GM23338 (cell line): ENCODE results near the gene INO80. TPM values are rescaled to one million over a fixed set of nuclear protein-coding genes. Genes with fewer than 3 reads are reported as not detected.

Experiments
- ATAC-seq: fragments of 200-7000 bp; cut with Tn5 transposase; 3 replicates; pipeline ENCODE4 v1.9.1; 2020
- DNase-seq: peaks from one replicate; pipeline ENCODE4 v3.0.0-alpha.2; 2015; ENCODE audit warnings: low spot score
- H2AFZ ChIP-seq: fragments of 200-600 bp; sonication (generic); 2 replicates; pipeline ENCODE4 v1.8.0; 2016; ENCODE audit warnings: antibody characterized with exemption, mild to moderate bottlenecking, moderate library complexity
- H3F3A ChIP-seq: fragments of 200-600 bp; sonication (generic); replicated peaks from 2 replicates; pipeline ENCODE4 v1.8.0; 2017; ENCODE audit warnings: antibody characterized with exemption, mixed run types, low read depth
- H3K27ac ChIP-seq: fragments of 200-600 bp; sonication (generic); 2 replicates; pipeline ENCODE4 v1.6.1; 2016; ENCODE audit warnings: low read depth
- H3K27me3 ChIP-seq: fragments of 200-600 bp; sonication (generic); 2 replicates; pipeline ENCODE4 v1.8.0; 2016; ENCODE audit warnings: mild to moderate bottlenecking, mixed run types, moderate library complexity; ENCODE audit not compliant: insufficient read depth
- H3K36me3 ChIP-seq: fragments of 200-600 bp; sonication (generic); 2 replicates; pipeline ENCODE4 v1.8.0; 2016; ENCODE audit warnings: mild to moderate bottlenecking; ENCODE audit not compliant: insufficient read depth
- H3K4me1 ChIP-seq: fragments of 200-600 bp; sonication (generic); 2 replicates; pipeline ENCODE4 v1.8.0; 2016; ENCODE audit warnings: mild to moderate bottlenecking, moderate library complexity; ENCODE audit not compliant: insufficient read depth
- H3K4me2 ChIP-seq: fragments of 200-600 bp; sonication (generic); 2 replicates; pipeline ENCODE4 v1.7.1; 2017; ENCODE audit warnings: mixed run types
- H3K4me3 ChIP-seq: fragments of 200-600 bp; sonication (generic); 2 replicates; pipeline ENCODE4 v1.6.1; 2016; ENCODE audit warnings: mixed run types
- H3K79me2 ChIP-seq: fragments of 200-600 bp; sonication (generic); replicated peaks from 2 replicates; pipeline ENCODE4 v1.8.0; 2017; ENCODE audit warnings: mild to moderate bottlenecking; ENCODE audit not compliant: insufficient read depth
- H3K9me2 ChIP-seq: fragments of 200-600 bp; sonication (generic); 2 replicates; pipeline ENCODE4 v1.8.0; 2017; ENCODE audit not compliant: insufficient read depth
- H4K20me1 ChIP-seq: fragments of 200-600 bp; sonication (generic); replicated peaks from 2 replicates; pipeline ENCODE4 v1.8.0; 2017; ENCODE audit warnings: mild to moderate bottlenecking; ENCODE audit not compliant: insufficient read depth
- H3K27ac Mint-ChIP-seq: 2 replicates; pipeline ENCODE4 v1.8.0; 2020; ENCODE audit warnings: inconsistent platforms, mild to moderate bottlenecking, moderate library complexity, mixed read lengths
- H3K27me3 Mint-ChIP-seq: 3 replicates; pipeline ENCODE4 v1.8.0; 2022; ENCODE audit warnings: low read depth, mild to moderate bottlenecking, moderate library complexity, mixed read lengths, inconsistent platforms; ENCODE audit not compliant: insufficient read depth, poor library complexity
- H3K36me3 Mint-ChIP-seq: 3 replicates; pipeline ENCODE4 v1.8.0; 2021; ENCODE audit warnings: low read depth, mild to moderate bottlenecking, inconsistent platforms, moderate library complexity, mixed read lengths
- H3K4me1 Mint-ChIP-seq: 3 replicates; pipeline ENCODE4 v1.8.0; 2020; ENCODE audit warnings: mild to moderate bottlenecking, inconsistent platforms, mixed read lengths
- H3K4me3 Mint-ChIP-seq: 3 replicates; pipeline ENCODE4 v1.8.0; 2021; ENCODE audit warnings: moderate library complexity, mild to moderate bottlenecking, inconsistent platforms, mixed read lengths
- H3K9me3 Mint-ChIP-seq: 3 replicates; pipeline ENCODE4 v1.8.0; 2020; ENCODE audit warnings: moderate library complexity, mild to moderate bottlenecking, inconsistent platforms, mixed read lengths
- CREB1 ChIP-seq: fragments of 250-450 bp; sonication (Bioruptor Pico); IDR thresholded peaks from 2 replicates; pipeline ENCODE4 v1.5.0; 2020; ENCODE audit warnings: low read depth, mild to moderate bottlenecking, moderate library complexity
- CTCF ChIP-seq, 2 experiments: fragments of 200-600 bp in 1 of 2; sonication (generic) in 1 of 2; conservative IDR thresholded peaks; 2 replicates each; pipeline versions ENCODE4 v1.5.1 to v1.6.1; 2016 to 2017; ENCODE audit warnings: antibody characterized with exemption in 2 of 2, low read depth in 2 of 2, mild to moderate bottlenecking in 2 of 2, moderate library complexity in 1 of 2
- EZH2 ChIP-seq: fragments of 200-600 bp; sonication (generic); IDR thresholded peaks from one replicate; pipeline ENCODE4 v1.8.0; 2017; ENCODE audit warnings: antibody characterized with exemption, mild to moderate bottlenecking, low read depth; ENCODE audit not compliant: unreplicated experiment
- EZH2phosphoT487 ChIP-seq: fragments of 200-600 bp; sonication (generic); IDR thresholded peaks from one replicate; pipeline ENCODE4 v1.8.1; 2018; ENCODE audit warnings: antibody characterized with exemption; ENCODE audit not compliant: unreplicated experiment
- JUNB ChIP-seq: IDR thresholded peaks from one replicate; pipeline ENCODE4 v1.6.1; 2016; ENCODE audit warnings: antibody characterized with exemption; ENCODE audit not compliant: unreplicated experiment
- NANOG ChIP-seq: IDR thresholded peaks from 2 replicates; pipeline ENCODE4 v1.6.1; 2016; ENCODE audit warnings: antibody characterized with exemption, borderline replicate concordance
- POLR2AphosphoS5 ChIP-seq: IDR thresholded peaks from 2 replicates; pipeline ENCODE4 v1.6.1; 2016; ENCODE audit warnings: antibody characterized with exemption, low read depth
- REST ChIP-seq: IDR thresholded peaks from one replicate; pipeline ENCODE4 v1.6.1; 2018; ENCODE audit warnings: antibody characterized with exemption; ENCODE audit not compliant: unreplicated experiment
- STAT1 ChIP-seq: IDR thresholded peaks from one replicate; pipeline ENCODE4 v1.6.1; 2016; ENCODE audit warnings: antibody characterized with exemption; ENCODE audit not compliant: unreplicated experiment
- ZNF114 ChIP-seq: fragments of 250-450 bp; sonication (Bioruptor Pico); IDR thresholded peaks from 2 replicates; pipeline ENCODE4 v1.5.0; 2020; ENCODE audit warnings: mild to moderate bottlenecking, moderate library complexity
- ZNF331 ChIP-seq: fragments of 250-450 bp; sonication (Bioruptor Pico); IDR thresholded peaks from 2 replicates; pipeline ENCODE4 v1.5.0; 2020; ENCODE audit warnings: low read depth, mild to moderate bottlenecking, moderate library complexity
- ZNF462 ChIP-seq: fragments of 250-450 bp; sonication (Bioruptor Pico); IDR thresholded peaks from 2 replicates; pipeline ENCODE4 v1.5.0; 2020; ENCODE audit warnings: mild to moderate bottlenecking, moderate library complexity
- polyA plus RNA-seq: library from polyadenylated mRNA; unstranded; fragments of >200 nt; fragmentation: Nextera tagmentation; extraction: Ambion mirVana; gene quantifications from 2 replicates; pipeline ENCODE4 v1.2.1, GENCODE V29; 2016
- total RNA-seq: library from RNA; depleted of rRNA; stranded (reverse); fragments of >200 nt; shearing (Covaris generic); gene quantifications from 2 replicates; pipeline ENCODE4 v1.2.3, GENCODE V29; 2014
- TF ChIP-seq, protein P1 (sequence below): IDR thresholded peaks from 2 replicates; pipeline ENCODE4 v1.6.1; 2016; ENCODE audit warnings: antibody characterized with exemption

The INO80 gene
- total and polyA plus RNA-seq, 2 experiments from 2014 or later = 6.5 to 24.9 TPM

GRCh38 chr15:41128174-41128902 is 12.3 kb upstream of the INO80 start:
- Histone ChIP-seq H3K4me1 (no peaks in the 10 kb centered on the region), H3K27ac (no peak overlapping the region), H4K20me1 (no peaks in the 10 kb centered on the region), H3K27me3 (no peaks in the 10 kb centered on the region), H3K79me2 (no peaks in the 10 kb centered on the region), H2AFZ (no peak overlapping the region), H3K4me3 (no peak overlapping the region), H3K9me2 (no peaks in the 10 kb centered on the region), H3K36me3 (no peaks in the 10 kb centered on the region), H3F3A (no peaks in the 10 kb centered on the region), H3K4me2 (no peak overlapping the region)
- H3K9me3 Mint-ChIP-seq = peaks cover 3% of the 10 kb centered on the region; the same call in 1 of the 3 replicates
- no peak overlapping the region for H3K4me3 Mint-ChIP-seq
- H3K27ac Mint-ChIP-seq = no peak overlapping the region
- DNase-seq (no peak), ATAC-seq (no peak)
- no peaks in the 10 kb centered on the region for H3K4me1 Mint-ChIP-seq
- TF ChIP-seq EZH2phosphoT487 (no peak), REST (no peak), JUNB (no peak), EZH2 (no peak), CREB1 (no peak), ZNF462 (CRISPR knock-in tag) (no peak), ZNF114 (no peak), NANOG (no peak), CTCF (conservative IDR thresholded peaks at IDR 0.05; ENCODE audit: low read depth in 2 of 2) (no peak), STAT1 (no peak), ZNF331 (CRISPR knock-in tag) (no peak), POLR2AphosphoS5 (no peak)
- TF ChIP-seq, protein P1, sequence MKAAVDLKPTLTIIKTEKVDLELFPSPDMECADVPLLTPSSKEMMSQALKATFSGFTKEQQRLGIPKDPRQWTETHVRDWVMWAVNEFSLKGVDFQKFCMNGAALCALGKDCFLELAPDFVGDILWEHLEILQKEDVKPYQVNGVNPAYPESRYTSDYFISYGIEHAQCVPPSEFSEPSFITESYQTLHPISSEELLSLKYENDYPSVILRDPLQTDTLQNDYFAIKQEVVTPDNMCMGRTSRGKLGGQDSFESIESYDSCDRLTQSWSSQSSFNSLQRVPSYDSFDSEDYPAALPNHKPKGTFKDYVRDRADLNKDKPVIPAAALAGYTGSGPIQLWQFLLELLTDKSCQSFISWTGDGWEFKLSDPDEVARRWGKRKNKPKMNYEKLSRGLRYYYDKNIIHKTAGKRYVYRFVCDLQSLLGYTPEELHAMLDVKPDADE = no peak
- H3K36me3 Mint-ChIP-seq = no peaks in the 10 kb centered on the region
- H3K27me3 Mint-ChIP-seq = peaks cover 8% of the 10 kb centered on the region
